ENCODE data around the gene CD34. TPM values are rescaled to one million over a fixed set of nuclear protein-coding genes. Genes with fewer than 3 reads are reported as not detected.

CD34 gene
- polyA plus RNA-seq, 3 donors = 87.1 to 108 (median 90.6) TPM

DNA sequence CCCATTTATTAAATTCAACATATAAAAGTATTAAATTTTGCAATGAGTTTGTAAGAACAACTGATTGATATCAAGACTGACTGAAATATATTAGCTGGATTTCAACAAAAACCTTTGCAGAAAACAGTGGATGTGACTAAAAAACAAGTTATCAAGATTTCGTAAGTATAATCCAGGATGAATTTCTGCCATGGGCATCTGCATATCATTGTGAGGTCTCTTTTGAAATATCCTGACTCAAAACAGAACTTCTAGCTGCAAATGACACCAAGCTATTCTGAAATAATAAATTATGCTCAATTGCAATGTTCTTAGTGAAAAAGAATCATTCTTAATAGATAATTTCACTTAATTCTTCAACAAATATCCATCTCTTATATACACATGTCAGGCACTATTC, 52.6 kb downstream of the CD34 start:
- no peak for DNase-seq

DNA sequence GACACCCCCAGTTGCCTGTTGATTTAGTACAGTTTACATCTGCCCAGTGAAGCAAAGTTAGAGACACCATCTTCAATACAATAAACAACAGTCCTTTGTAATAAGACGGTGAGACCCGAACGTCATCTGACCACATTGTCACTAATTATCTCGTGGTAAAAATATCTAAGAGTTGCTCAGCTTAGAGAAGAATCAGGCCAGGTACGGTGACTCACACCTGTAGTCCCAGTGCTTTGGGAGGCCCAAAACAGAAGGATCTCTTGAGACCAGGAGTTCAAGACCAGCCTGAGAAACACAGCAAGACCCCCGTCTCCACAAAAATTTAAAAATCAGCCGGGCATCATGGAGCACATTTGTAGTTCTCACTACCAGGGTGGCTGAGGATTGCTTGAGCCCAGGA, 53.5 kb downstream of the CD34 start:
- no peak for DNase-seq

DNA sequence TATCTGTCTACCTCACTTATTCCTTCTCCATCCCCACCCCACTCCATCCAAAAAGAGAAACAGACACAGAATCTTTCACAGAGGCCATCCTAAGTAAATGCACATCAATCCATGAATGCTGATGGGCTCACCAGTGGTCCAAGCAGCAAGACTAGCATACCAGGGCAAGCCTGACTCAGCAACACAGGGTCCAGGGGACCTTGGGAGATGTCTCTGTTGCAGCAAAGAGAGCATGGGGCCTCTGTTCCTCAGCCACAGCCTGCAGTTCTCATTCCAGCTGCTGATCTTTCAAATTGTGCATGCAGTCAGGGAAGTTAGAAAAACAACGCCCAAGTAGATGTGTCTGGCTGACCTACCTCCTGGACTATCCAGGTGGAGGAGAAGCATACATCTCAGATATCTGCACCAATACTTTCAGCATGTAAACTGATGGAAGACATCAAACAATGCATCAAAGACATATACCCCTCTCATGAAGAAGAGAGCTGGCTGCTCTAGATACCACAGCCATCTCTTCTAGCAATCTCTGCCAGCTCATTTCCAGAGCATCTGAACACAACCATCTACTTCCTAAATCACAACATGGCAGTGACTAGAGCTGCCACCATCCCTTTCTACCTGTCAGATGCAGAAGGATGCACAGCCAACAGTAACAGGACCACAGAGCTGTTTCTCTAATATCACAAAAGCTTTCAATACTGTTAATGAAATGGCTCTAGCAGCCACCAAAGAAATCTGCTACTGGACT, 54.5 kb downstream of the CD34 start:
- no peak for DNase-seq

DNA sequence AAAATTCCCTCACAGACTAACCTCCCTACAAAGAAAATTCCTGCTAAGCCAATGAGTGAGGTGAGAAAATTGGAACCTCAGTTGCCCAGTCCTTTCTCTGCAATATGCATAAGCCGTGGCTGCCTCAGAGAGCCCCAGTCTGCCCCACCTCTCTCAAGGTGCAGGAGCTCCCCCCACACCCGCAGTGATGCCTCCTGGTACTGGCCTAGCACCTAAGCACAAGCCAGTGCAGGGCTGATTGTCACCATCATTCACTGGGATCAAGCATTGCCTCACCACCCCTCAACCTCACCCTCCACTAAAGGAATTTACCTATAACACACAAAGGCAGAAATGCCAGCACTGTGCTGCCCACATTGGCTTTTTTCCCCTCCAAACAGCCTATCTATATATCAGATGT, 56.9 kb downstream of the CD34 start:
- no peak for DNase-seq

DNA sequence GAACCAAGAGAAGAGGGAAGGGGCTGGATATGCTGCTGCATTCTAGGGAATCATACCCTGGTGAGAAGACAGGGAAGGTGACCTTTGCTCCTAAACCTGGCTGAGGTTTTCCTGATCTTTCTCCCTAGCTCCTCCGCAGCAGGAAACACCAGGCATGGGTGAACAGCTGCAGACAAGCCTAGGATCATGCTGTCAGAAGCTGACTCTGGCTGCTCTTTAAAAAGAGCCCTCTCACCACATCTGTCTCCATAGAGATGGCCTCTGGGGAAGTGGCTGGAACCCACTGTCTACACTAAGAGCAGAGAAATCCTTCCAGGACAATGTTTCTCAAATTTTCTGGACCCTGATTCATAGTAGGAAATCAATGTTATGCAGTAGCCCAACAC, 57.6 kb downstream of the CD34 start:
- DNase-seq = no peak

DNA sequence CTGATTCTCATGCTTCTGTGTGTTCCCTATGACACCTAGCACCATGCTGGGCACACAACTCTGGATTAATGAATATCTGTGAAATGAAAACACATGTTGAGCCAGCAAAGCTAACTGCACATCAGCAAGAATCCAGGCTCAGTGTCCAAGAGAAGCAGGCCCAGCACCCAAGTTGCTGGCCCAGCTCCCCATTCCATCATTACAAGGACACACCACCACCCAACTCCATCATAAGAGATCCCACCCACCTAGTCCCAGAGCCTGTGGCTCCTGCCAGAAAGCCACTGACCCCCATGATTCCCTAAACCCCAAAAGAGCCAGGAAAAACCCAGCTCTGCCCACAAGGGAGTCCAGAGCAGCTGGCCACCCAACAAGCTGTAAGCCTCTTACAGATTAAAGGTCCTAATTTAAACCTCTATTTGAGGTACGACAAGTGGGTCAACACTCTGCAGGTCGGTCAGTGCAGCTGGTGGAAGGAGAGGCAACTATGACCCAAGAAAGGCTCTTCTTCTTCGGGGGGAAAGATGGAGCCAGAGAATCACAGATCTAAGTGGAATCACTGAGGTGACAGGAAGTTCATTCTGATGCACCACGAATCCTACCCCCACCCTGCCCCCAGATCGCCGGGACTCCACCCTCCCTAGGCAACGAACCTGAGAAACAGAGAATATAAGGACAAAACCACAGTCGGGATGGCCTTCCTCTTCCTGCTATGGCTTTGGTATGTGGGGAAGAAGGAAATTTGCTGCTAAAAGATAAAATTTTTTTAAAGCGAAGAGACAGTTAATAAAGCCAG, 58.2 kb downstream of the CD34 start:
- DNase-seq = no peak

DNA sequence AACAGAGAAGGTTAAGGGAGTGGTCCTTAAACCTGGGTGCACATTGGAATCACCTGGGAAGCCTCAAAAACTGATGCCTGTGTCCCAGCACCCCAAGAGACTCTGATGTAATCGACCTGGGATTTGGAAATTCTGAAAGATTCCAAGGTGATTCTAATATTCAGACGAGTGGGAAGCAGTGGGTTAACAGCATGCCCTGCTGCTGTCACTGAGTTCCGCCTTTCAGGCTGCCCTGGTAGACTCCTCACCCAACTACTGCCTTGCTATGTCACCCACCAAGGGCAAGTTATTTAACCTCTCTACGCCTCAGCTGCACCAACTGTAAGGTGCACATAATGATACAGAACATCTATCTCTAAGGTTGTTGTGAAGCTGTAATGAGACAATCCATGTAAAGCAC, 59.2 kb downstream of the CD34 start:
- no peak for DNase-seq

DNA sequence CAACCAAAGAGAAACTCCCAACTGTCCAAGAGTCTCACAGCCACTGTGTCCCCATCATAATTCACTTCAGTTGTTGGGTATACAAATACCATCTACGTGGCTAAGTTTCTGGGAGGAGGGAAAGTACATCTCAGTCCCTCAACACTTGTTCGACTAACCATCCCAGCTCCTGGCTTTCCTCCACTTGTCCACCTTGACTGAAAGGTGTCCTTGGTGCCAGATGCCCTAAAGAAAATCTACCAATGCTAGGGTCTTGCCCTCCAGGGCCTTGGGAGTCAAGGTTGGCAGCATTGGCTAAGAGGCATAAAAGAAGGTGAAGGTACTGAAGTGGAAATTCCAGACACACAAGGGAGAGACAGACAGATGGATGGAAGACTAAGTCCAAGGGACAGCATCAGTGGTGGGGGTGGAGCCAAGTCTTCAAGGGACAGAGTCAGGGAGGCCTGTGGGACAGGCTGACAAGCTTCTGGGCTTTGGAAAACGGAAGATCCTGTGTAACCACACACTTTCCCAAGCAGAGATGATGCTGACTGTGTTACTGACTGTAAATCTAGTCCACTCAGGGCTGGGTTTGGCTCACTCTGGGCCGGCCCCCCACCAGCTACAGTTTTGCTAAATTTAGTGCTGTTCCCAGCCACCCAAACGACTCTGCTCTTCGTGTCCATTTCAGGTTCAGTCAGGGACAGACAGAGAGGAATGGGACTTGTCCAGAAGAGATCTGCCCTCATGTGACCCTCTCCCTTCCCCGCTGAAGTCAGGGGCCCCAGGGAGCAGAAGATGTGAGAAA, 60.1 kb downstream of the CD34 start:
- no peak for DNase-seq

DNA sequence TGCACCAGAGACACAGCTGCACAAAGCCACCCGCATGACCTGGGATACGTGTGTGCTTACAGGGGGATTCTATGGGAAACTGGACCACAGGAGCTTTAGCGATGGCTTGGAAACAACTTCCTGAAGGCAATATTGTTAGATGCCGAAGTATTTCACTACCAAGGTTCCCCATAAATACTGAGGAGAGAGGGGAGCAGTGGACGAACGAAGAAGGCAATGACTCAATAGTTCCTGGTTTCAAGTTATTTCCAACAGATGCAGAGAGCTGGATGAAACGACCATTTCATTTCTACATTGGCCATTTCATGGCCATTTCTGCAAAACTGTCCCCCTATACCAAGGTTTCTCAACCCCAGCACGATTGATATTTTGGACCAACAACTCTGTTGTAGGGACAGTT, 61.3 kb downstream of the CD34 start:
- DNase-seq = no peak

DNA sequence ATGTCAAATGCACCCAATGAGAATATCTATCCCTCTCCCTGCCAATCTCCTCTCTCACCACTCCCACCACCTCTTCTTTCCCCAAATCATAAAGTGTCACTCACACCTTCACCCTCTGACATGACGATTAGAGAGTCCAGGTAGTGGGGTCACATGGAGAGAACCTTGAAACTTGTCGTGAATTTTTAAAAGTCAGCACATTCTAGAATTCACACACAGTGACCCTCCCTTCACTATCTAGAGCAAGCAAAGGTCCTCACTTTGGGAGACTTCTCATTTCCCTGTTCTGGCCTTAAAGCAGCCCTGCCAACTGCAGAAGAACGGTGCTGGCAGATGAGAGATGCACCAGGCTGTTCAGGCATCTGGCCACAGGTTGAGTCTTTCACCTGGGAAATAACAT, 61.9 kb downstream of the CD34 start:
- no peak for DNase-seq

DNA sequence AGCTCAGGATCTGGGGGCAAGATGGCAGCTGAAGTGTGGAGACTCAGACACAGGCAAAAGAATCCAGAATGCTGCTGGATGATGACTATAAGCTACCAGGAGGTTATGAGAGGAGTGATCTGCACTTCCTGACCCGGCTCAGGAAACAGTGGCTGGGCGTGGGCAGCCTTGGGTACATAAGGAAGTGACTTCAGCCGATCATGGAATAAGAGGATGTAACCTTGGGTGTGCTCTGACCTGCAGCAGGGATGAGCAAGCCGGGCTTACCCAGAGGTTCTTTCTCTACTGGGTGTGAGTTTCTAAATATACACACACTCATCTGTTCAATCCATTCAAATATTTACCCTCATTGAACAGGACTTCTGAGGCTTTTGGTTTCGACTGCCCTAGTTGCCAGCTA, 62.7 kb downstream of the CD34 start:
- DNase-seq = no peak

DNA sequence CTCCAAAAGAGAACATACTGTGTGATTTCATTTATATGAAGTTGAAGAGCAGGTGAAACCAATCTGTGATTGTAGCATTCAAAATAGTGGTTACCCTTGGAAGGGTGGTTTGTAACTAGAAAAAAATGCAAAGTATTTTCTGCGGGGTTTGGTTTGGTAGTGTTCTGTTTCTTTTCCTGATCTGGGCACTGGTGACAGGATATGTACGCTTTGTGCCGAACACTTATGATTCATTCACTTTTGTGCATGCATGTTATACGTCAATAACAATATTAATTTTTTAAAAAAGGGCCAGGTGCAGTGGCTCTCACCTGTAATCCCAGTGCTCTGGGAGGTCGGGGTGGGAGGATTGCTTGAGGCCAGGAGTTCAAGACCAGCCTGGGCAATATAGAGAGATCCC, 63.8 kb downstream of the CD34 start:
- DNase-seq = no peak

DNA sequence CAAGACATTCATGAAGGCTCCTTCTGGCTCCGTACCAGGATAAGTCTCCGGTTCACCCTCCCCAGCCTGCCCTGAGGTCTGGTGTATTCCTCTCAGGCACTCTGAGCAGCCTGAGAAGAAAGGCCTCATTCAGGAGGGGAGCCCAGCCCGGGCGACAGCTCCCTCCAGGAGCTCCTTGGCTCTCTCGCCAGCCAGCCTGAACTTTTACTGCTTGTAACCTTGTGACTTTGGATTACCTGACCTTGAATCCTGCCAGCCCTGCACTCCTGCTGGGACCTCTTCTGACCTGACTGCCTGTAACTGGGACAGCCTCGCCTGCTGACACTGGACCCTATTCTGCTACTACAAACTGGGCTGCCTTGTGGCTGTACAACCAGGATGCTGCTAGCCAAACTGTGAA, 65.8 kb downstream of the CD34 start:
- DNase-seq = no peak

DNA sequence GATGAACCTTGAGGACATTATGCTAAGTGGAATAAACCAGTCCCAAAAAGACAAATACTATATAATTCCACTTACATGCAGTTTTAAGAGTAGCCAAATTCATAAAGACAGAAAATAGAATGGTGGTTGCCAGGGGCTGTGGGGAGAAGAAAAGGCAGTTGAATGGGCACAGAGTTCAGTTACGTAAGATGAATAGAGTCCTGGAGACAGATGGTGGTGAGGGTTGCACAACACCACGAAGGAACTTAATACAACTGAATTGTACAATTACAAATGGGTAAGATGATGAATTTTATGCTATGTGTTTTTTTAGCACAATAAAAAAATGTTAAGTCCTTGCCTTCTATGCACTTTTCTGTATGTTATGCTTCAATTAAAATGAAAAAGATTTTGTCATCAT, 66.6 kb downstream of the CD34 start:
- DNase-seq = no peak

DNA sequence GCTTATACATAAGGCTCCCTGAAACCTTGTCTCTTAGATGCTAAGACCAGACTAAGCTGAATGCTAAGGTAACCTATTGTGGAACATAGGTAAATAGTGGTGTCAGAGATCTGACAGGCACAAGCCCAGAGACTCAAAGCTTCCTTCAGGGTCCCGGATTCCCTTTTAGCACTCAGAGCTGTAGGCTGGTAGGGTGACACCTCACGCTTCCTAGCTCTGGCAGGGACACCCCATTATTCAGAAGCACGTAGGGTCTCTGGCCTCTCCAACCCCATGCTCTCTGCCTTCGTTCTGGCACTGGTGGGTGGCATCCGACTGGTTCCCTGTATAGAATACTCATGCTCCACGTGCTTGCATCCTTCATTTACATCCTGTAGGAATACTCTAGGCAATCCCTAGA, 68.4 kb downstream of the CD34 start:
- no peak for DNase-seq

DNA sequence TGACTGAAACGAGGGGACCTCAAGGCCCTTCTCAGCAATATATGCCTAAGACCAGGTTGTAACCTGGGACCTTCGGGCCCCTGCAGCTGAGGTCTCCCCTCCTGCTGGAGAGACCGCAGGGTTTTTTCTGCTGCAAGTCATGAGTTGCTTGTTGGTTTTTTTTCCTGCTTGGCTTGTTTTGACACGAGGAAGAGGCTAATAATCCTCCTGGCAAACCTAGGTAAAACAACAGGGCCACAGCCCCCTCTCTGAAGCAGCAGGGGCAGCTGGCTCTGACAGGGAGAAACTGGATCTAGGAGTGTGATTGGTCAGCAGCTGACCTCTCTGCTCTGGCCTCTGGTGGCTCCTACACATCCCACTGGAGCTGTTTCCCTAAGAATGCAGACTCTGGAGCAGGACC, 69.0 kb downstream of the CD34 start:
- no peak for DNase-seq

DNA sequence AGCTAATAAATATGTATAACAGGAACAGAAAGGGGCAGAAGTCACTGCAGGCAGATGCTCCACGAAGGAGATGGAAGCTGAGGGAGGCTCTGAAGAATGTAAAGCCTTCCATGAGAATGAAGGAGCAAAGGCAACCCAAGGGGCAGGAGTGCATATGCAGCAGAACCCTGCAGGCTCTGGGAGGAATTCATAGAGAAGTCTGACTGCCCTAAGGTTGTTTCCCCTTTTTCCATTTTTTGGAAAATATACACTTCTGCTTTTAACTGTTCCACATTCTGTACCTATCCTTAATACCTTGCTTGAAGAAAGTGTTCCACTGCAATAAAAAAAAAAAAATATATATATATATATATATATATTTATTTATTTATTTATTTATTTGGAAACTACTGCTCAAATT, 69.6 kb downstream of the CD34 start:
- no peak for DNase-seq

DNA sequence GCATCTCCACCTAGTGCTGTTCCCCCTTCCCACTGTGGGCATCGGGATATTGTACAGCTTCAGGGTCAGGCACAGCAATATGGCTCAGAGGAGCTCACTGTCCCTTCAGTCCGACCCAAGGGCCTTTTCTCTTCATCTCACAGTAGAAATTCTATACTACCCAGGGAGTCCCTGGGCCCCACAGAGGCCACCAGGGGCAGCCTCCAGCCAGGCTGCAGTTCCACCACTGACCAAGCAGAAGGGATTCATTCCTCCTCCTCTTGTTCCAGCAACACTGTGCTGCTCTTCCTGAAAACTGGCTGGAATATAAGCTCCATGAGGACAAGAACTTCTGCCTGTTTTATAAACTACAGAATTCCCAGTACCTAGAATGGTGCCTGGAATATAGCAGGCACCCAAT, 70.5 kb downstream of the CD34 start:
- DNase-seq = no peak

DNA sequence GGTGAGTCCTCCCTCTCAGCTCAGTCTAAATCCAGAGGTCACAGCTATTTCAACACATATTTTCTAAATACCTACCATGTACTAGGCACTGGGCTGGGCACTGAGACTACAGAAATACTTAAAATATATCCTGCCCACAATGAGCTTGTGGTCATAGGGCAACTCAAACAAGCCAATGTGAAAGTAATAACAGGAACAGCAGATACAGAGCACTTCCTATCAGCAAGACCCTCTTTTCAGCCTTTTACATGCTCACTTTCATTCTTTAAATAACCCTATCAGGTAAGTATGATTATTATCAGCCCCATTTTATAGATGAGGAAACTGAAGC, 71.9 kb downstream of the CD34 start:
- no peak for DNase-seq

DNA sequence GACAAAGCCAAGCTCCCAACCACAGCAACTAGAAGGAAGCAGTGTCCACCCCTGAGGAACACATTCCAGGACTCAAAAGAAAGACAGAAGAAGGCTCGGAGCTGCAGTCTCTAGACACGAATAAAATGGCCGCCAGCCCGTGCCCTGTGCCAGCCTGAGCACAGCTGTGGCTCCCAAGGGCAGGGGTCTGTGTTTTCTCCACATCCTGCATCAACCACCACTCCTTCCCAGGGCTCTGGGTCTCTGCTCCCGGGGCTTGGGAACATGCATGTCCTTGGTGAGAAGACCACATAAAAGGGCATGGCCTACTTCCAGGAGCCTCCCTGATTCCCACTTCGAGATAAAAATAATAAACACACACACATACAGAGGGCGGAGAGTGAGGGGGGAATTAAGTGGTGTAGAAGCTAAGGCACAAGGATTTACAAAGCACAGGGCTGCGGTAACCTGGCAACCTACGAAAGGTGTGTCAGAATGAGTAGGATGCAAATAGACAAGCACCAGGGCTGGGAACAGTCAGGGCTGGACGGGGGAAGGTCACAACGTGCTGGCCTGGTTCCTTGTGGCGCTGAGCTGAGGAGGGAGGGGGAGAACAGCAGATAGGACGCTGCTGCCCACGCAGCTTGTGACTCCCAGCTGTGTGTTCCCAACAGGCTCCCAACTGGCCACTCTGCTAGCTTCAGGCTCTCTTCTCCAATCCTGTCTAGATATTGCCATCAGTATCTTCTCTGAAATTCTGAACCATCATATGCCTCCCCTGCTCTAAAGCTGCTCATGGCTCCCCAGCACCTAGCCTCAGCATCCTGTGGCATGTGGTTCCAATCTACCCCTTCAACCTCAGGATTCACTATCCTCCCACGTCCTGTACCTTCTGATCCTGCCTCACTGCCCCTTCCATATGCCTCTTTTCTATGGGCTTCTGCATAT, 72.5 kb downstream of the CD34 start:
- no peak for DNase-seq

DNA sequence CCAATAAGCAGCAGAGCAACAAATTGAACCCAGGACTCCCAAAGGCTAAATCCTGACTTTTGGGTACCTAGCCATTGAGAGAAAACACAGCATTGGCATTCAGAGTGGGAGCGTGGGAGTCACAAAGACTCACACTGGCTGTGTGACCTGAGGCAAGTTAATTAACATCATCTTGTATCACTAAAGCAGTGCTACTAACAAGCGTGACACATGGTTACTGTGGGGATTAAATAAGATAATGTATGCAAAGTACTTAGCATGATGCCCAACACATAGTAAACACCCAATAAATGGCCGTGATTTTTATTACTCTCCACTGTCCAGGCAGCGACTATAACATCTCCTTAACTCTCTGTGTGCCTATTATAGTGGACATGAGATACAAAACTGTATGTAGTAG, 73.3 kb downstream of the CD34 start:
- no peak for DNase-seq

All from renal pelvis (tissue), 4 donors.